ENCODE measurements around the gene FGG.
"Not testable (repeated sequence)": the region's sequence is repeated elsewhere in the genome, so short reads cannot be mapped to it uniquely, and the experiment has no call there.

Gene FGG

GRCh38 chr4:154611833-154612232 is 623 bp downstream of the FGG start:
- no peak for DNase-seq (ENCODE audit: low read depth in 3 of 3)

GRCh38 chr4:154610582-154610981 is 1.9 kb downstream of the FGG start:
- DNase-seq (ENCODE audit: low read depth in 3 of 3) = no peak

GRCh38 chr4:154609532-154609931 is 2.9 kb downstream of the FGG start:
- DNase-seq (ENCODE audit: low read depth in 3 of 3) = no peak

GRCh38 chr4:154608361-154609252 is 3.8 kb downstream of the FGG start:
- DNase-seq (ENCODE audit: low read depth in 3 of 3) = no peak

- no peak for DNase-seq (ENCODE audit: low read depth in 3 of 3)
These were observed 5.4 kb downstream of the FGG start for GRCh38 chr4:154606728-154607723.

- DNase-seq (ENCODE audit: low read depth in 3 of 3) = no peak
These were observed 7.7 kb downstream of the FGG start for GRCh38 chr4:154604696-154605200.

- no peak for DNase-seq (ENCODE audit: low read depth in 3 of 3)
These were observed 9.2 kb downstream of the FGG start for GRCh38 chr4:154603033-154603943.

- no peak for DNase-seq (ENCODE audit: low read depth in 3 of 3)
These were observed 9.9 kb downstream of the FGG start for GRCh38 chr4:154602404-154603020.

GRCh38 chr4:154597798-154598774 is 14.4 kb downstream of the FGG start:
- DNase-seq (ENCODE audit: low read depth in 3 of 3) = no peak

GRCh38 chr4:154597281-154597680 is 15.2 kb downstream of the FGG start:
- not testable (repeated sequence) for DNase-seq (ENCODE audit: low read depth in 3 of 3)

GRCh38 chr4:154595807-154596206 is 16.6 kb downstream of the FGG start:
- DNase-seq (ENCODE audit: low read depth in 3 of 3) = no peak

- DNase-seq (ENCODE audit: low read depth in 3 of 3) = not testable (repeated sequence)
These were observed 18.1 kb downstream of the FGG start for GRCh38 chr4:154594343-154594742.

- DNase-seq (ENCODE audit: low read depth in 3 of 3) = no peak
These were observed 18.6 kb downstream of the FGG start for GRCh38 chr4:154593868-154594267.

GRCh38 chr4:154591890-154592289 is 20.6 kb downstream of the FGG start:
- no peak for DNase-seq (ENCODE audit: low read depth in 3 of 3)

- no peak for DNase-seq (ENCODE audit: low read depth in 3 of 3)
These were observed 22.0 kb downstream of the FGG start, which contains the start of gene FGA for GRCh38 chr4:154590329-154591006. Gene FGA (minus strand): TSS chr4:154590742. CDS start chr4:154590687, 55 bp downstream.

- DNase-seq (ENCODE audit: low read depth in 3 of 3) = no peak
These were observed 22.9 kb downstream of the FGG start for GRCh38 chr4:154589296-154590197.

- DNase-seq (ENCODE audit: low read depth in 3 of 3) = no peak
These were observed 24.3 kb downstream of the FGG start for GRCh38 chr4:154588198-154588597.

Measured in stimulated activated CD4-positive, alpha-beta T cell treated with anti-CD3 and anti-CD28 coated beads, TNF-alpha, amount 100 ng/mL, for 4 hours (primary cell).